GDM1 (cell line): ENCODE measurements around the gene DNAAF5.

Experiments
- DNase-seq: peaks from one replicate; lab custom pipeline; 2025; lab: John Stamatoyannopoulos, UW

The DNAAF5 gene

DNA sequence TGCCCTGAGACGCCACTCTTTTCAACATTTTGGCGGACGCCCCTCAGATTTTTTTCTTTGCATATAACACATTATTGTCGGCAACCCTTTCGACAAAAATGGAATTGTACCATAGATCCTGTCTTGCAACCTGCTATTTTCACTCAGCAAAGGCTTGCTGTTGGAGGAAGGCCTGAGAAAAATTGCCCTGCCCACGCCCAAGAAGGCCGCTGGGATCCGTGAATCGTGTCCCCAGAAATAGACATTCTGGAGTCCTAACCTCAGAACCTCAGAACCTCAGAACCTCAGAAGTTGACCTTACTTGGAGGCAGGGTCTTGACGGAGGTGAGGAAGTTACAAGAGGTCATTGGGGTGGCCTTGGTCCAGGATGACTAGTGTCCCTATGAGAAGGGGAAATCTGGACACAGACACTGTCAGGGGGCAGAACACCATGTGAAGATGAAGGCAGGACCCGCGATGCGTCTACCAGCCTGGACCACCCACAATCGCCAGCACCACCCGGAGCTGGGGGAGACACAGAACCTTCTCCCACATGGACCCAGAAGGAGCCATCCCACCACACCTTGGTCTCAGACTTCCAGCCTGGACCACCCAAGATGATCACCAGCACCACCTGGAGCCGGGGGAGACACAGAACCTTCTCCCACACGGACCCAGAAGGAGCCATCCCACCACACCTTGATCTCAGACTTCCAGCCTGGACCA is 19.1 kb upstream of the DNAAF5 start:
- DNase-seq: no peak

DNA sequence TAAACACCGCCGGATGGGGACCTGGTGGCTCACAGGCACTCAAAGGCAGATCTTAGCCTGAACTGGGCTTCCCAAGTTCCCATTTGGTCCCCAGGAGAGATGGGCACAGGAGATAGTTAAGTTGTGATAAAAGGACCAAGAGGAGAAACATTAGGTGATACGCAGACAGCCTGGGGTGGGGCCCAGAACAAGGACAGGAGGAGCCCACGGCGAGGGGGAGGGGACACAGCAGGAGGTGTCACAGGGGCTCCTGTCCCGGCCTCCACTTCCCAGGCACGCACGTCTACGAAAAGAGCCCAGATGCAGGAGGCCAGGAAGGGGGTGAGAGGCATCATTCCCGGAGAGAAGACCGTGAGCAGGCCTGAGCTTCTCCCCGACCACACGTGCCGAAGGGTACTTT is 16.3 kb upstream of the DNAAF5 start:
- no peak for DNase-seq

DNA sequence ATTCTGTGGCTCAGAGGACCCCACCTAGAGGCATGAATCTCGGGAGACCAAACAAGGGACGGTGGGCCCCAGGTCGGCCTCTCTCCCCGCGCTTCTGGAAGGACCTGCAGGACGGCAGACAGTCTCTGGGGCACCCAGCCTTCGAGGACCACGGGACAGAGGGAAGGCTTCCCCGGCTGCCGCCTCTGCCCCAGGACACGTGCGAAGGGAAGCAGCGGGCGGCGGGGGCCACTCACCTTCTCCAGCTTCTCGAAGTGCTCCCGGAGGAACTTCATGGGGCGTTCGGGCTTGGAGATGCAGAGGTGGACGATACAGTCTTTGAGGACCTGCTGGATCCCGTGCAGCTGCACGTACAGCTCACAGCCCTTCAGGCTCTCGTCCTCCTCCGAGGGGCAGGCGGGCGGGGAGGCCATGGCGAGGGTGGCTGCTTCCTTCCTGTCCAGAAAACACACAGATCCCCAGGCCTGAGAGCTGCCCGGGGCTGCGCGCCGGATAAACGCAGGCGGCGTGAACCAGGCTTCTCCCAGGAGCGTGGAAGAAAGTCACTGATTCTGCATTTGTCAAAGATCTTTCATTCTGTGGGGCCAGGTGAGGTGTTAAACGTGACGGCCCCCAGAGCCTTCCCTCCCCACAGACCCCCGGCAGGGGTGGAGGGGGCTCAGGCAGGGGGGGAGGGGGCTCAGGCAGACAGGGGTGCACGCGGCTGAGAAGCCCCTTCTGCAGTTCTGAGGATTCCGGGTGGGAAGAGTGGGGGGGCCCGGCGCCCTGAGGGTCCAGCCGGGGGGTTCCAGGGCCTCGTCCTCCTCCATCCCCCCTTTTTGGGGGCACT is 15.2 kb upstream of the DNAAF5 start:
- no peak for DNase-seq

DNA sequence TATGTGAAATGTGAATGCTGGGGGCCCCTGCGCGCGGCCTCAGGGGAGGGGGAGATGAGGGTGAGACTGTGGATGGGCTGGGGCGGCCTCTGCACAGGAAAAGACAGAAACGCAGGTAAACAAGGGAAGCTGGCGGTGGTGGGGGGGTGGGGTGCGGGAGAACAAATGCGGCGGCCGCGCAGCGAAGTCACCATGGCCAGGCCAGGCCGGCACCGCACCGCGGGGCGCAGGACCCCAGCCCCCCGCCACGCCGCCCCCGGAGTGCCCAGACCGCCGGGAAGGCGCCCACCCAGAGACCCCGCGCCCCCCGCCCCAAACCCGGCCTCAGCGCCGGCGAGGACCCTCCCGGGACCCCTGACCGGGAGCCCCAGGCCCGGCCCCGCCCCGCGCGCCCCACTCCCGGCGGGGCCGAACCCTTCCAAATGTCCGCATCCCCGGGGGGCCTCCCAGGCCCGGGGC is 14.5 kb upstream of the DNAAF5 start:
- no peak for DNase-seq

DNA sequence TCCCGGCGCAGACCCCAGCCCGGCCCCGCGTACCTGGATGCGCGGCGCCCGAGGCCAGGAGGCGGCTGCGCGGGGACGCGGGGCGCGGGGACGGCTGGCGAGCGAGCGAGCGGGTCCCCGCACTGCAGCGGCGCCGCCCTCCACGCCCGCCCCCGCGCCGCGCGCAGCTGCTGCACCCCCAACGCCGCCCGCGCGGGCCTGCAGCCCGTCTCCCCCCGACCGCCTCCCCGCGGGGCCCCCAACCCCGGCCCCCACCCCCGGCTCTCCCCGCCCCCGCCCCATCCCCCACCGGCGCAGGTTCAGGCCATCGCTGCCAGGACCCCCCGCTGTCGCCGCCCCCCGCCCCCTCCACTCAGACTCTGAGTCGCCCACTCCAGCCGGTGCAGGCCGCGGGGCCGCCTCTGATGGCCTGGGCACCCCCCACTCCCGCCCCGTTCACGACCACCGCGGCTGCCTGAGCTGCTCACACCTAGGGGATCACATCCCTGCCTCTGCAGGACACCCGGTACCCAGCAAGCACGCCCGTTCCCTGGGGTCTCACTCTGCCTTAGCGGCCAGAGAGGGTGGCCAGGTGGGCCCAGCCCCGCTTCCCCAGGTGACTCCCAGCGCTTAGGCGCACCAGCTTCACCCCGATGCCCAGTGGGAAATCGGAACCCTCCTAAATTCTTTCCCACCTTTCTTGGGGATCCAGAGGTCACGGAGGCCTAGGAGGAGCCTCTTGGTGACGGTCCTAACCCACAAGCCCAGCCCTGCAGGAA is 13.9 kb upstream of the DNAAF5 start:
- DNase-seq: no peak

DNA sequence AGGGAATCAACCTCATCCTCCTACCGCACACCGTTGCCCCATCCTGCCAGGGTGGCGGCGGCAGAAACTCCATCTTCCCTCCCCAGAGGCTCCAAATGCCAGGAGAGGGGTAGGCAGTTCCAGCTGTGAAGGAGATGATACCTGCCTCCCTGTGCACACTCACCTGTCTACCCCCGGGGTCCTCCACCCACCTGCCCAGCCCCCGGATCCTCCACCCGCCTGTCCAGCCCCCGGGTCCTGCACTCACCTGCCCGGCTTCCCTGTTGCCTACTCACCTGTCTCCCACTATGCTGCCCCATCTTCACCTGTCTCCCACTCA is 13.4 kb upstream of the DNAAF5 start:
- DNase-seq: no peak

DNA sequence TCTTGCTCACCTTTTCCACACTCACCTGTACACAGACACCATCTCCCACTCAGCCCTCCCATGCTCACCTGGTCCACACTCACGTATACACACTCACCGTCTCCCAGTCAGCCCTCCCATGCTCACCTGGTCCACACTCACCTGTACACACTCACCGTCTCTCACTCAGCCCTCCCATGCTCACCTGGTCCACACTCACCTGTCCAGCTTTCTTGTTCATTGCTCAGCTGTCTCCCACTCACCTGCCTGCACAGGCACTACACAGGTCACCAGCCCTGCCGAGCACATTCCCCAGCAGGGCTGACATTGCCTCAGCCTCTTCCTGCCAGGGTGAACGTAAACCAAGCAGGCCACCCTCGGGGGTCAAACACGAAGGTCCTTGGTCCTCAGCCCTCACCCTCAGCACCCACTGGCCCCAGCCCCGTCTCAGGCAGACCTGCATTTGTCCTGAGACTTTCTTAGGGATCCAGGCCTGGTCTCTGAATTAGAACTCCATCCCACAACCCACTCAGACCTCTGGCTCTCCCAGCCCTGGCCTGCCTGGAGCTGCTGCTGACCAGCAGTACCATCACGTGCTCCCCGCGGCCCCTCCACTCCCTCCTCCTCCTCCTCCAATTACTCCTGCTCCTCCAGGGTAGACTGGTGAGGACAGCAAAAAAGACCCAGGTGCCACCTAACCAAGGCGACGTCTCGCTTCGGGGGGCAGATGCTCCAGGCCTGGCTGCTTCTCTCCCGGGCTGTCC is 12.8 kb upstream of the DNAAF5 start:
- no peak for DNase-seq

DNA sequence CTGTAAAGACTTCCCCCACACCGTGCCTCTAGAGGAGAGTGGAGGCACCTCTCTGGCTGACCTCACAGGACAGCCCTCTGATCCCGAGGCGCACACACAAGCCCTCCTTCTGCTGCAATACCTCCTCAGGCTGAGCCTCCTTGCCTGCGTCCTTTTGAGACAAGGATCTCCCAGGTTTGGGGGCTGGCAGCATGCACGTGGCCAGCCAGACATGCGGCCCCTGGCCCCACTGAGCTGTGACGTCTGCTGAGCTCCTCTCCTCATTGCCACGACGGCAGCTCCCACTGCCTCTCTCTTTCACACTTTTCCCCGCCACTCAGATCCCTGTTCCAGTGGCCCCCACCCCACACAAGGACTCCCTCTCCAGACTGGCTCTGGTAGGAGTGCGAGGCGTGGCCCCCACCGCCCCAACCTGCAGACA is 12.2 kb upstream of the DNAAF5 start:
- no peak for DNase-seq

DNA sequence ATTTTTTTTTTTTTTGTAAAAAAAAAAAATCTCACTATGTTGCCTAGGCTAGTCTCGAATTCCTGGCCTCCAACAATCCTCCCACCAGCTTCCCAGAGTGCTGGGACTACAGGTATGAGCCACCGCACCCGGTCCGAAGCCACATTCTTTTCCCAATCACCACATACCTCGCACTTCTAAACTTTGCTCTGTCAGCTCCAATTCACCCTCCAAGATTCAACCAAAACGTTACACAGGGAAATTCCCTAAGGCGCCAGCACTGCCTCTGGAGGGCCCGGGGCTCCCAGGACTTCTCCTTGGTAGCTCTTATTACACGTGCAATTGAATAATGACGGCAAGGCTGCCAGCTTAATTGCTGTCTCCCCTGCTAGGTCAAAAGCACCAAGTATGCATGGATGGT is 10.3 kb upstream of the DNAAF5 start:
- DNase-seq: no peak

DNA sequence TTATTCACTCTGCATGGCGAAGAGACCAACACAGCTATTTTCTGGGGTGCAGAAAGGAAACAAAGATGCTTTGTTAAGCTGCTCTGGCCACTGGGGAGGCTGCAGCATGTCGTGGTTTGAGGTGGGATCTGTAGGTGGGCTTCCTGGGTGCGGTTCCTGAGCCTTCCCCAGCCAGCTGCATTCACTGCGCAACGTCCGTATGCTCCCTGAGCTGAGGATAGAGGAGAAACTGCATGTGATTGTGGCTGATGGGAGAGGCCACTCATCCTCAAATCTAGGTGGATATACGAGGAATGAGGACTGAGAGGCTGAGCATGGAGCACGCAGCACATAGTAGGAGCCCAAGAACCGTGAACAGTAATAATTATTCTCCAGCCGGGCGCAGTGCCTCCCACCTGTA is 9.9 kb upstream of the DNAAF5 start:
- no peak for DNase-seq

DNA sequence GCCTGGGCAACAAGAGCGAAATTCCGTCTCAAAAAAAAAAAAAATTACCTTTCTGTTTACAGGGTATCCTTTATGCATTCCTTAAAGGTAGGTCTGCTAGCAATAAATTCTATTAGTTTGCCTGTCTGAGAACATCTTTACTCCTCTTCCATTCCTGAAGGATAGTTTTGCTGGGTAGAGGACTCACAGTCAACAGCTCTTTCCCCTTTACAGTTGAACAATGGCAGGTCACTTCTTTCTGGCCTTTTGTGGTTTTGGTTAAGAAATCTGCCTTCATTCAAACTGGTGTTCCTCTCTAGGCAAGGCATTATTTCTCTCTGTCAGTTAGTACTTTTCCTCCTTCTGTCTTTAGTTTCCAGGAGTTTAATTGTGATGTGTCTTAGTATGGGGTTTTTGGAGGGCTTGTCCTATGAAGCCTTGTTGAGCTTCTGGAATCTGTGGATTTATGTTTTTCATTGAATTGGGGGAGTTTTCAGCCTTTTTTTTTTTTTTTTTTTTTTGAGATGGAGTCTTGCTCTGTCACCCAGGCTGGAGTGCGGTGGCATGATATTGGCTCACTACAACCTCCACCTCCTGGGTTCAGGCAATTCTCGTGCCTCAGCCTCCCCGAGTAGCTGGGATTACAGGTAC is 4.8 kb upstream of the DNAAF5 start:
- DNase-seq: no peak

DNA sequence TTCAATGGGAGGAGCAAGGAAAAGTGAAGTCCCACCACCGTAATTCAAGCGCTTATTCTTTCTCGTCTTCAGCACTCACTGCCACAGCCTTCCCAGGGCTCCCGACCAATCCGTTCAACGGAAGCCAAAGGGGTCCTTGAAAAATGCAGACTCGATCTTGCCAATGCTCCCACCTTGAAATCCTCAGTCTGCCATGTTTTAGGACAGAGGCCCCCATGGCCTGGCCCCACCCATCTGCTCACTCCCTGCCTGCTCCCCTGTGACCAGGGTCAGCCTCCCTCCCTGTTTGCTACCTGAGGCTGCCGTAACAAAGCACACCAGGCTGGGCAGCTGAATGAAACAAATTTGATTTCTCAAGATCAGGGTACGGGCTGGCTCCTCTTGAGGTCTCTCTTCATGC is 3.0 kb upstream of the DNAAF5 start:
- DNase-seq: no peak

DNA sequence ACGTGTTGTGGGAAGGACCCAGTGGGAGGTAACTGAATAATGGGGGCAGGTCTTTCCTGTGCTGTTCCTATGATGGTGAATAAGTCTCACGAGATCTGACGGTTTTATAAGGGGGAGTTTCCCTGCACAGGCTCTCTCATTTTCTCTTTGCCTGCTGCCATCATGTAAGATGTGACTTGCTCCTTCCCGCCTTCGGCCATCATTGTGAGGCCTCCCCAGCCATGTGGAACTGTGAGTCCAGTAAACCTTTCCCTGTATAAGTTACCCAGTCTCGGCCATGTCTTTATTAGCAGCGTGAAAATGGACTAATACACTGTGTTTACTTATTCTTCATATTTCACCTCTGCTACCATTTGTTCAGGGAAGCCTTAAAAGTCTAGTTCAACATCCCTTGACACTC is 2.2 kb upstream of the DNAAF5 start:
- DNase-seq: no peak

DNA sequence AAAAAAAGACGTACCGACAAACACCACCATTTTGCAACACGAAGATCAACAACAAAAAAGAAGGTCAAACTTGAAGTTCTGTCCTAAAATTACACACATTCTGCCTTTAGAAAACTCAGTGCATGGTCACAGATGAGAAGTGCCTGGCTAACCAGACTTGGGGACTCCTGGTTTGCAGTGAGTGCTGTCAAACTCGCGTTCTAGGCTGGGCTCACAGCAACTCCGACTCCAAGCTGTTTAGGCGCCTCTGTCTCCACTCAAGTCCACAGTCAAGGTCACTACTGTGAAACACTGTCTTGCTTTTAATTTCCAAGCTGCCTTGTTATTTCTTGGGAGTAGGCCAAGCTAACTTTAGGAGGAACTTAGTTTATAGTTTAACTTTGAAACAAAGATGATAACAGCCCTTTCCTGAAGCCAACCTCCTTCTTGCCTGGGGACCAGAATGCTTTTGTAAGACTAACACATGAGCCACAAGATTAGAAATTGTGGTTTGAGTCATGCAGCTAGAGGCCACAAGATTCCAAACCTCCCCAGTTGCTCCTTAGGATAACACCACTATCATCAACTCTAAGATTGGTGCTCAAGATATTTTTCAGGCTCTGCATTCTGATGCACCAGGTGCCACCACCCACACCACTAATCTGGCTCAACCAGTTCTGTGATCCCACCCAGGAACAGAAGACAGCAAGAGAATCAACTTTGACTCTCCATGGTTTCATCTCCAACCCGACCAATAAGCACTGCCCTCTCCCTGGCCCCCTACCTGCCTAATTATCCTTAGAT is 1.1 kb upstream of the DNAAF5 start:
- DNase-seq: no peak

DNA sequence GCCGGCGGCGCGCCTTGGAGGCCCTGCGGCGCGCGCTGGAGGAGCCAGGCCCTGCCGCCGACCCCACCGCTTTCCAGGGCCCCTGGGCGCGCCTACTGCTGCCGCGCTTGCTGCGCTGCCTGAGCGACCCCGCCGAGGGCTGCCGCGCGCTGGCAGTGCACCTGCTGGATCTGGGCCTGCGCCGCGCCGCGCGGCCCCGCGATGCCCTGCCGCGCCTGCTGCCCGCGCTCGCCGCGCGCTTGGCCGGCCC is 280 bp downstream of the DNAAF5 start:
- DNase-seq: no peak

DNA sequence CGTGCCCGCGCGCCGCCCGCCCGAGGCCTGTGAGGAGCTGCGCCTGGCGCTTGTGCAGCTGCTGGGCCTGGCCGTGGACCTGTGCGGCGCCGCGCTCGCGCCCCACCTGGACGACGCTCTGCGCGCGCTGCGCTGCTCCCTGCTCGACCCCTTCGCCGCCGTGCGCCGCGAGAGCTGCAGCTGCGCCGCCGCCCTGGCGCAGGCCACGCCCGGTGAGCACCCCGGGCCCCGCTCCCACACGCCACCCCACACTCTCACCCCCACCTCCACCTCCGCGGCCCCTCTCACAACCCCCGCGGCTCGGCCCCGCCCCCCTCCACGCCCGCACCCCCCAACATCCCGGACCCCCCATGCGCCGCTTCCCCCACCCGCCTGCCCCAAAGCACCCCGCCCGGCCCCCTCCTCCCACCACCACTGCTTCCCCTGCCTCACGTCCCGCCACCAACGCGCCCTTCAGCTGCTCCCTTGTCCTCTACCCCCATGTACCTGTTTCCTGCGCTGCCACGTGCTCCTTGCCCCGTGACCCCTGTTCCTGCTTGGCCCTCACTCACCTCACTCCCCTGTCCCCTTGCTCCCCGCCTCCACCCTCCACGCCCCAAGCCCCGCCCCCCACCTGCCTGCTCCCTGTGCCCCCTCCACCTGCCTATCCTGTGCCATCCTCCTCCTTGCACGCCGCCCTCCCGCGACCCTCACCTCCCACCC is 756 bp downstream of the DNAAF5 start, which contains the start of gene PRKAR1B:
PRKAR1B (minus strand) TSS at position 178 of the 702 bp plus-strand sequence. CDS start 15,776 bp downstream, outside the sequence.
- DNase-seq: no peak

DNA sequence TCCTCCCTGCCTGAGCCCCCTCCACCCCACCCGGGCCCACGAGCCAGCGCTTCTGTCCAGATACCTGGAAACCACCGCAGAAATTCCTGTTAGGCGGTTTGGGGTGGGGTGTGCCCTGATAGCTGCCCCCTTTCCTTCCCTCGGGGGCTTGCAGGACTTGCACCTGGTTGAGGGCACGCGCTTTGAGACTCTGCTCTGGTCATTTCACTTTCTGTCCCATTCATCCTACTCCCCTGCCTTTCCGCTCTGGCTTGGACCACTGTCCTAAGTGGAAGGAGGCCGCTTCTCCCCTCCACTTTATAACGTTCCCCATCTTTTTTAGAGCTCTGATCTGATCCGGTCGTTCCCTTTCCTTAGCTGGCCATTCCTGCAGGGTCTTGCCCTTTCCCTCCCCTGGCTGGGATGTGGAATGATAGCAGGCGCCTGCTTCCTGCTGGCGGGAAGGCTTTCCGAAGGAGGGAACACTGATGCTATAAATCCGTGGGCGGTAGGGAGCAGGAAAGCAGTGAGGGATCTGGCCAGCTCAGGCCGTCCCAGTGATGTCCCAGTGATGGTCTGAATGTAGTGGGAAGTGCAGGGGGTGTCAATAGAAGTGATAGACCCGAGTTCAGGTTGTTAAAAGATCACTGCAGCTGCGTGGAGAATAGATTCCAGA is 1.4 kb downstream of the DNAAF5 start:
- no peak for DNase-seq

DNA sequence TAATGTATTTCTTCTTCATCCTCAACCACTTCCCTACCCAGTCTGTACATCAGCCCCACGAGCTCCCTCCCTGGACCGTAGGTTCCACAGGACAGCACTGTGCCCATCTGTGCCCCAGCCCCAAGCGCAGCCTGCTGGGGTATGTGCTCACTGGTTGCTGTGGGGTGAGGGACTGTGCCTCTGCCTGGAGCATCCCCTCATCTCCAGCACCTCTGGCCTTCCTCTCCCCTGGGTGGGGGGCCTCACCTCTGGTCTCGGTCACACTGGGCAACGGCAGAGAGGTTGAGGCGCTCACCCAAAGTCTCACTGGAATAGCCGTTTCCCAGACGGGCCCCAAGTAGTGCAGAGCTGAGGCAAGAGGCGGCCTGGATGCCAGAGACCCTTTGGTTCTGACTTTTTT is 2.1 kb downstream of the DNAAF5 start:
- no peak for DNase-seq

DNA sequence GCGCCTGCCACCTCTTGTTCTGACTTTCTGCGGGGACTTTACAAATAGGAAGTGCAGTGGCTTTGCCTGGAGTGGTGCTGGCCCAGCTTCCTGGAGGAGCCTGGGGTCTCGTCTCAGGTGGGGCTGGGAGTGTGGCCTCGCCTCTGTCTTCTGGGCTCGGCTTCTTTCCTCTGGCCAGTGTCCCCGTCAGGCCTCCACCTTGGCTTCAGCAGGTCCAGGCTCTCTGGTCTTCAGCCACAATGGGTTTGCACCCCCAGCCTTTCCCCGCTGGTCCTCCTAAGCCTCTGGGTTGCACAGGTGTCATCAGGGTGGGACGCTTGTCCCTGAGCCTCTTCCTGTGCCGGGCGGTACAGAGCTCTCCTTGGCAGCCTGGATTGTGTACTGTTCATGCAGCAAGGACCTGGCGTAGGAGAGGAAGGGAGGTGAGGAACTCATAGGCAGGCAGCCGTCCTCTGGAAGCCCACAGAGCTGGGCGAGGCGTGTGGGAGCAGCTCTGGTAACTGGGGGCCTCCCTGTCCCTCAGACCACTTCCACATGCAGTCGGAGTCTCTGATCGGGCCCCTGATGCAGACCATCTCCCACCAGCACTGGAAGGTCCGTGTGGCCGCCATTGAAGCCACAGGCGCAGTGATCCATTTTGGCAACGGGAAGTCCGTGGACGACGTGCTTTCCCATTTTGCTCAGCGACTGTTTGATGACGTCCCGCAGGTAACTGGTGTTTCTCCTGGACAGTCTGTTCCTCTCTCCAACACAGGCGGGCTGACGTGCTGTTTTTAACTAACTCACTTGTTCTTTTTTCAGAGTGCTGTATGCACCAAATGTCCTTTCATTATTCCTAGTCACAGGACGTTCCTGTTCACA is 2.9 kb downstream of the DNAAF5 start:
- no peak for DNase-seq
